Measurements from ENCODE around the gene PILRB.
A peak's percentile ranks its signal among the peaks of the same experiment; 100 is the strongest.
"Not testable (repeated sequence)": the region's sequence is repeated elsewhere in the genome, so short reads cannot be mapped to it uniquely, and the experiment has no call there.

The PILRB gene

DNA sequence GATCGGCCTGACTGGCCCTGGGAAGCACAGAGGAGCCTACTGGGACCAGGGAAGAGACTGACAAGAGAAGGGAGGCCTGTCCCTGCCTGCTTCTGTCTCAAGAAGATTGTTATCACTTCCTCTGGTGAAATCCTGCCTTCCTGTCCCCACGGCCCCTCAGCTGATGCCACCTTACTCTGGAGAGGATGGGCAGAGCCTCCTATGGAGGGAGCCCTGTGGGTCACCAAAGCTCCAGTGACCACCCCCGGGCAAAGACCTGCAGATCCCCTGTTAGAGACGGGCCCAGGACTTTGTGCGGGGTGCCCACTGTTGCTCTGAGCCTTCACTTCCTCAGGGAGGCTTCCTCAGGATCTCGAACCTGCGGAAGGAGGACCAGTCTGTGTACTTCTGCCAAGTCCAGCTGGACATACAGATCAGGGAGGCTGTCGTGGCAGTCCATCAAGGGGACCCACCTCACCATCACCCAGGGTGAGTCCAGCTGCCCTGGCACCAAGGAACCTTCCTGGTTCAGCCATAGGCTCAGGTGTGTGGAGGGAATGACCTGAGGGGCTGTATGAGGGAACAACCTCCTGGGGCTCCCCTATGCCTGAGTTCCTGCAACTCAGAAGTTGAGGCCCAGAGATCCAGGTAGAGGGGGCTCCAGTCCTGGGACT lies 1.4 kb upstream of the PILRB start:
- DNase-seq = no peak

DNA sequence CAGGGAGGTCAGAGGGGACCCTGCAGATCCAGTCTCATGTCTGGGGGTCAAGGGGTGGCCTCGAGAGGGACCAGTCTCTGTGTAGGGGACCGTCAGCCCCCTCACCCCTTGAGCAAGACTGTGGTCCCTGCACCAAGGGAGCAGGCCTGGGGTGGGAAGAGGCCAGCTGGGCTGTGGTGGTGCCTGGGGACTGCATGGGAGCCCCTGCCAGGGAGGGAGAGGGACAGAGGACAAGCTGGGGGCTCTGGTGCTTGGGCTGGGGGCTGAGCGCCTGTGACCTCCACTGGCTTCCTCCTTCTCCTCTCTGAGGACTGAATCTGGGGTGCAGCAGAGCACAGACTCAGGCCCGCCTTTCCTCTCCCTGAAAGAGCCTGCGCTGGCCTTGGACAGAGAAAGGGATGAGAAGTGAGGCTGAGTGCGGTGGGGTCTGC lies 771 bp upstream of the PILRB start:
- DNase-seq = no peak

DNA sequence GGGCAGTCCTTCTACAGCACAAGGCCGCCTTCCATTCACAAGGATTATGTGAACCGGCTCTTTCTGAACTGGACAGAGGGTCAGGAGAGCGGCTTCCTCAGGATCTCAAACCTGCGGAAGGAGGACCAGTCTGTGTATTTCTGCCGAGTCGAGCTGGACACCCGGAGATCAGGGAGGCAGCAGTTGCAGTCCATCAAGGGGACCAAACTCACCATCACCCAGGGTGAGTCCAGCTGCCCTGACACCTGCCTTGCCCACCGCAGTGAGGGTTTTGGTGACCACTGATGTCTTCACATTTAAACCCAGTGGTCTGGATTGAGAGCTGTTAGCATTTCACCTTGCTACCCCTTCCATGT lies 918 bp downstream of the PILRB start:
- no peak for DNase-seq

DNA sequence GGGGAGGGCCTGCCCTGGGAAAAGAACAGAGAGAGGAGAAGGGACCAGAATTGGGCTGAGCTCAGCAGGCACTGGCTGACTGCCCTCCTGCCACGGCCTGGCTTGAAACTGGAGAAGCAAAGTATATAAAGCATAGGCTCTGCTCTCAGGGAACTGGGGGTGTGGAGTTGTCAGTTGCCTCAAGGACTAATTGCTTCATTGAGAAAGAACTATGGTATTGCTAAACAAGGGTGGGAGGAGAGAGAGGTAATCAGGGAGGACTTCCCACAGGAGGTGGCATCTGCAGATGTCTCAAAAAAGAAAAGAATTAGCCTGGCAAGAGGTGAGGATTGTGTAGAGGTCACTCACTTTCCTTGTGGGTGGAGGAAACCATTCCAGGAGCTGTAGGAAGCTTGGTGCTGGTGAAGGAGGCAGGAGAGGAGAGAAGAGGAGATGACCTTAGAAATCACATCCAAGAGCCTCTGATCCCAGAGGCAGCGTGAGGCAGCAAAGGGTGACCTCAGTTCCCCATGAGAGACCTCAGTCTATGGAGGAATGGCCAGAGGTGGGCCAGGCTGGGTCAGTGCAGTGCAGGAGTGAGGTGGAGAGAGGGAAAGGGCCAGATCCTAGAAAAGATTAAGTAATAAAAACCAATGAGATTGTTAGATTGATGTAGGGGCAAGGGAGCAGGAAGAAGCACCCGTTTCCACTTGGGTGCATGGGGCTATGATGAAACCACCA lies 2.4 kb downstream of the PILRB start:
- no peak for DNase-seq

DNA sequence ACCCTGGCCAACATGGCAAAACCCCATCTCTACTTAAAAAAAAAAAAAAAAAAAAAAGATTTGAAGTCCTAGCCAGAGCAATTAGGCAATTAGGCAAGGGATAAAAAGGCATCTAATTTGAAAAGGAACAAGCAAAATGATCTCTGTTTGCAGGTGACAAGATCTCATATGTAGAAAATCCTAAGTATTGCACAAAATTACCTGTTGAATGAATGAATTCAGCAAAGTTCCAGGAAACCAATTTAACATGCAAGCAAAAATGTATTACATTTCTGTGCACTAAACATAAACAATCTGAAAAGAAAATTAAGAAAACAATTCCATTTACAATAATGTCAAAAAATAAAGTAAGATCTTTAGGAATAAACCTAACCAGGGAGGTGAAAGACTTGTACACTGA lies 5.2 kb downstream of the PILRB start:
- DNase-seq = no peak

DNA sequence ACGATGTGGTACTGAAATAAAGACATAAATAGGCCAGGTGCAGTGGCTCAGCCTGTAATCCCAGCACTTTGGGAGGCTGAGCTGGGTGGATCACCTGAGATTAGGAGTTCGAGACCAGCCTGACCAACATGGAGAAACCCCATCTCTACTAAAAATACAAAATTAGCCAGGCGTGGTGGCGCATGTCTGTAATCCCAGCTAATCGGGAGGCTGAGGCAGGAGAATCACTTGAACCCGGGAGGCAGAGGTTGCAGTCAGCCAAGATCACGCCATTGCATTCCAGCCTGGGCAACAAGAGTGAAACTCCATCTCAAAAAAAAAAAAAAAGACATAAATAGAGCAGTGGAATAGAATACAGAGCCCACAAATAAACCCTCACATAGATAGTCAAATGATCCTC lies 5.9 kb downstream of the PILRB start:
- not testable (repeated sequence) for DNase-seq

DNA sequence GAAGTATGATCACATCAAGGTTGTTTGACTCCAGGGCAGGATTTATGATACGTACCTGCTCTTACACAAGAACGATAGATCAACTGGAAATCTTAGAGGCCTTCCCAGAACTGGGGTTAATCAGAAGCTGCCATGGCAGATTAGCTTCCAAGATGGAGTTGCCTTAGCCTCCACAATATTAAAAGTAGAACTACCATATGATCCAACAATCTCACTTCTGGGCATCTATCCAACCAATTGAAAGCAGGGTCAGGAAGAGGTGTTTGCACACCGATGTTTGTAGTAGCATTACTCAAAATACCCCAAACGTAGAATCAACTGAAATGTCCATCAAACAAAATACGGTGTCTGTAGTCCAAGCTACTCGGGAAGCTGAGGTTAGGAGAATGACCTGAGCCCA lies 6.6 kb downstream of the PILRB start:
- DNase-seq = no peak

DNA sequence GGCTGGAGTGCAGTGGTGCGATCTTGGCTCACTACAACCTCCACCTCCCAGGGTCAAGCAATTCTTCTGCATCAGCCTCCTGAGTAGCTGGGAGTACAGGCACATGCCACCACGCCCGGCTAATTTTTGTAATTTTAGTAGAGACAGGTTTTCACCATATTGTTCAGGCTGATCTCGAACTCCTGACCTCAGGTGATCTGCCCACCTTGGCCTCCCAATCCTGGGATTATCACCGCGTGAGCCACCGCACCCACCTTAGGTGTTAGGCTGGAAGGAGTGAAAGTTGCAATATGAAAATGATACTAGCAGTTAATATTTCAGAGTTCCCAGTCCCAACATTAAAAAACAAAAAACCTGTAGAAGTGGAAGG lies 8.1 kb downstream of the PILRB start:
- not testable (repeated sequence) for DNase-seq

DNA sequence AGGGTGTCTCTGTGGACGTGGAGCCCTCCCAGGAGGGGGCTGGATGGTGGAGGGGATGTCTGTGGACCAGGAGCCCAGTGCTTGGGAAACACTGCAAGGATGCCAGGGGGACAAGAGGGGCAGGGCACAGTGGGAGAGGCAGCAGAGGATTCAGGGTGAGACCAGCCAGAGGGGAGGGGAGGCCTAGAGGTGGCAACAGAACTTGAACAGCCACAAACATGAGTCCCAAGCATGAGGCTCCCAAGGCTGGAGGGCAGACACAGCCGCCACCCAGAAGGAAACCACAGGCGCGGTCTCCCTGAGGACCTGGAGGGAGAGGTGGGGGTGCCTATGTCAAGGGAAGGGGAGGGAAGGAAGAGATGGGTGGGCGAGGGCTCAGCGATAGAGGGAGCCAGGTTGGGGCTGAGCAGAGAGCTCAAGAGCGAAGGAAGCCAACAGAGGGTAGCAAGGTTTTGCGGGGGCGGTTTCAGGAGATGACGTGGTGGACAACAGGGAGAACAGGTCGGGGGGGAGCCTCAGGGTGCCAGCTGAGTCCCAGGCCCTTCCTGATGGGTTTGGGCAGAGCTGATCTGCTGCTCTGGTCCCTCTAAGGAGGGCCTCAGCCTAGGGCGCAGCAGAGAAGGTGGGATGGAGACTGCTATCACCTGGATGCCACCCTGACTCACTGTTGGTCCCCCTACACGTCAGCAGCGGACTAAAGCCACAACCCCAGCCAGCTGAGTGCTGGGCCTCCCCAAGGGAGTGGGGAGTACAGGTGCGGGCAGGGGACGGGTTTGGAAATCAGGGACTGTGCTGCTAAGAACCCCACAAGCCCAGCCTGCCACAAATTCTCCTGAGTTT lies 8.7 kb downstream of the PILRB start:
- DNase-seq = no peak

DNA sequence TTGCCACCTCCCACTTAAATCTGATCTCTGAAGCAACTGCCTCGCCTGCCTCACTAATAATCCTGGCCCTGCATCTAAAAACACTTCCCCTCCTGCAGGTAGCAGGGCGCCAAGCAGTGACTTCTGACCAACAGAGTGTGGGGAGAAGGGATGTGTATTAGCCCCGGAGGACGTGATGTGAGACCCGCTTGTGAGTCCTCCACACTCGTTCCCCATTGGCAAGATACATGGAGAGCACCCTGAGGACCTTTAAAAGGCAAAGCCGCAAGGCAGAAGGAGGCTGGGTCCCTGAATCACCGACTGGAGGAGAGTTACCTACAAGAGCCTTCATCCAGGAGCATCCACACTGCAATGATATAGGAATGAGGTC lies 9.3 kb downstream of the PILRB start:
- DNase-seq = no peak

DNA sequence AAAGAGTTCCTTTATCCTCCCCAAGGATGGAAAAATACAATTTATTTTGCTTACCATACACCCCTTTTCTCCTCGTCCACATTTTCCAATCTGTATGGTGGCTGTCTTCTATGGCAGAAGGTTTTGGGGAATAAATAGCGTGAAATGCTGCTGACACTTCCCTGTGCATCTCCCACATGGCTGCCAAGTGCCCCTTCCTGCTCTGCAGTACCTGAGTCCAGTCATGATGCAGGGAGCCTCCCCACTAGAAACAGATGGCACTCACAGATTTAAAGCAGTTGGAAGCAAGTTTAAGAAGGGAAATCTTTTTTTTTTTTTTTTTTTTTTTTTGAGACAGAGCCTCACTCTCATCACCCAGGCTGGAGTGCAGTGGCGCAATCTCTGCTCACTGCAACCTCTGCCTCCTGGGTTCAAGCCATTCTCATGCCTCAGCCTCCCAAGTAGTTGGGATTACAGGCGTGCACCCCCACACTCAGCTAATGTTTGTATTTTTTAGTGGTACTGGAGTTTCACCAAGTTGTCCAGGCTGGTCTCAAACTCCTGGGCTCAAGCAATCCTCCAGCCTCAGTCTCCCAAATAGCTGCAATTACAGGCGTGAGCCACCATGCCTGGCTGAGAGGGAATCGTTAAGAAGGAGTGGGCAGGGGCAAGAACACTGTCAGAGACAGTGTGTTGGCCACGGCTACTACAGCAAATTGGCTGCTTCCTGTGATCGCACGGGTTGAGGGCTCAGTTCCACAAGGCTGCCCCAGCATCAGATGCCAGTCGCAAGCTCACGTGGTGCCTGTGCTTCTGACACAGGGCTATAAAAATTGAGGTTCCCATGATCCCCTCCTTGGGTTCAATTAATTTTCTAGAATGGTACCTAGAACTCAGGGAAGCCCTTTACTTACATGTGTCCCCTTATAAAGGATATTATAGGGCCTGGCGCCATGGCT lies 10.0 kb downstream of the PILRB start:
- peak; percentile 66 for DNase-seq

DNA sequence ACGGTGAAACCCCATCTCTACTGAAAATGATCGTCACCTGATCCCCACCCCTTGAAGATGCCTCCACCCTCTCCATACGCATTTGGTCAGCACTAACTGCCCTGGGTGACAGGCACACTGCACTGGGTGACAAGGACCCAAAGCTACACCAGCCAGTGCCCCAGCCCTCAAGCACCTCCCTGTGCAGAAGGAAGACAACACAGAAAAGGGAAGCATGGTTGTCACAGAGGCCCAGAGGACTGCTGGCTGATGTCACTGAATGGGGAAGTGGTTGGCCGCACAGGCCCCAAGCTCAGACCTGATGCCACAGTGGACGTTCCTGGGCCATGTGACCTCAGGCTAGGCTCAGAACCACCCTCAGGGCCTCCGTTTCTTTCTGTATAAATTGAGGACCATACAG lies 11.2 kb downstream of the PILRB start:
- DNase-seq = peak; percentile 89

DNA sequence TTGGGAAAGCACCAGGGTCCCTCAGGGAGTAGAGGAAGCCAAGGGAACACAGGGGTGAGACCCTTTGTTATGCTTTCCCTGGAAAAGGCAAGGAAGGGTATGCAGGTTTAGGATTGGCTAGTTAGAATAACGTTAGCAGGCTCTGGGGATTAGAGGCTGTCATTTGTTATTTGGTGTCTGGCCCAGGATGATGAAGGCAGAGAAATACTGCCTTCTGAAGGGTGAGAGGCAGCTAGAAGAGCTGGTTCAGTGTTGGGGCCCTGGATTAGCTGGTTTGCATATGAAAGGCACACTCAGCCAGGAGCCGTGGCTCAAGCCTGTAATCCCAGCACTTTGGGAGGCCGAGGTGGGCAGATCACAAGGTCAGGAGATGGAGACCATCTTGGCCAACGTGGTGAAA lies 12.4 kb downstream of the PILRB start:
- DNase-seq = no peak

DNA sequence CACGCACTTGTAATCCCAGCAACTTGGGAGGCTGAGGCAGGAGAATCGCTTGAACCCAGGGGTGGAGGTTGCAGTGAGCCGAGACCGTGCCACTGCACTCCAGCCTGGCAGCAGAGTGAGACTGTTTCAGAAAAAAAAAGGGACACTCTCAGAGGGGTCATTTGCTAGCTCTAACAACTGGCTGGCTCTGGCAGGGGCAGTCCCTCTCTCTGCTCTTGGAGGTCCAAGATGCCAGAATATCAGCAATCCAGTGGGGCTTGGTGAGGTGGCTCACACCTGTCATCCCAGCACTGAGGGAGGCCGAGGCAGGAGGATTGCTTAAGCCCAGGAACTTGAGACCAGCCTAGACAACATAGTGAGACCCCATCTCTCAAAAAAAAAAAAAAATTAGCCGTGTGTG lies 12.8 kb downstream of the PILRB start:
- no peak for DNase-seq

DNA sequence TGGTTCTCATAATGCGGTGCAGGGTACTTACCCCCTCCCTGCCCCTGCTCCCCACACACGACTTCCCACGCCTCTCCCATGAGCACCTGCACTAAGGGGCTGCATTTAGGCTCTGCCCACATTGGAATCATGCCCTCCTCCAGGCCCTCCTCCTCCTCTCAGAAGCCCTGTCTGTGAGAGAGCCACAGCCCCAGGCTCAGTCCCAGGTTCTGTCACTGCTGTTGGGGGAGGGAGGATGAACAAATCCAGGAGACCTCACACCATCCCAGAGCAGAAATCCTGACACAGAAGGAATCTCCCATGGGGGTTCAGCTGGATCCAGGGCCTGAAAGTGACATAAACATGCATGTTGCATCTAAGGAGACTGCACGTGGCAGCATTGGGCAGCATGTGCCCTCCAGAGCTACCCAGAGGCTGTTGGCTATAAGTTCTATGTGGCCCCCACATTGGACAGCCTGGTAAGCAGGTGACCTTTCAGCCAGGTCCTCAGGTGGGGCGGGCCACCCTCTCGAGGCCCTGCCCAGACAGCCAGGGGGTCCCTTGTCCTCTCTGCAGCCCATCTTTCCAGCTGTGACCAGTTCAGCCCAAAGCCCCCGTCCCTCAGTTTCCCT lies 13.7 kb downstream of the PILRB start:
- DNase-seq = no peak

DNA sequence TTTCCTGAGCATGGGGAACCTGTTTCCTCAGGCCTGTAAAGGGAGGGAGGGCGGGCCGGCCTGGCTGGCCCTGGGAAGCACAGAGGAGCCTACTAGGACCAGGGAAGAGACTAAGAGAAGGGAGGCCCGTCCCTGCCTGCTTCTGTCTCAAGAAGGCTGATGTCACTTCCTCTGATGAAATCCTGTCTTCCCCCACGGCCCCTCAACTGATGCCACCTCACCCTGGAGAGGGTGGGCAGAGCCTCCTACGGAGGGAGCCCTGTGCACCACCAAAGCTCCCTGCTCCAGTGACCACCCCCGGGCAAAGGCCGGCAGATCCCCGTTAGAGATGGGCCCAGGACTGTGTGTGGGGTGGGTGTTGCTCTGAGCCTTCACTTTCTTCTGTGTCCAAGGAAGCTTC lies 14.3 kb downstream of the PILRB start:
- peak; percentile 70 for DNase-seq

DNA sequence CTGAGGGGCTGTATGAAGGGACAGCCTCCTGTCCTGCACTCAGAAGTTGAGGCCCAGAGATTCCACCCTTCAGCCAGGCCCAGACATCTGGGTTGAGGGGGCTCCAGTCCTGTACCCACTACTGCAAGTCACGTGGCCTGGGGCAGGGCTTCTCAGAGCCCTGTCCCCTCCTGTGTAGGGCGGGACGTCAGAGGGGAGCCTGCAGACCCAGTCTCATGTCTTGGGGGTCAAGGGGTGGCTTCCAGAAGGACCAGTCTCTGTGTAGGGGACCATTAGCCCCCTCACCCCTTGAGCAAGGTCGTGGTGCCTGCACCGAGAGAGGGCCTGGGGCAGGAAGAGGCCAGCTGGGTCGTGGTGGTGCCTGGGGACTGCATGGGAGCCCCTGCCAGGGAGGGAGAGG lies 14.8 kb downstream of the PILRB start:
- no peak for DNase-seq

DNA sequence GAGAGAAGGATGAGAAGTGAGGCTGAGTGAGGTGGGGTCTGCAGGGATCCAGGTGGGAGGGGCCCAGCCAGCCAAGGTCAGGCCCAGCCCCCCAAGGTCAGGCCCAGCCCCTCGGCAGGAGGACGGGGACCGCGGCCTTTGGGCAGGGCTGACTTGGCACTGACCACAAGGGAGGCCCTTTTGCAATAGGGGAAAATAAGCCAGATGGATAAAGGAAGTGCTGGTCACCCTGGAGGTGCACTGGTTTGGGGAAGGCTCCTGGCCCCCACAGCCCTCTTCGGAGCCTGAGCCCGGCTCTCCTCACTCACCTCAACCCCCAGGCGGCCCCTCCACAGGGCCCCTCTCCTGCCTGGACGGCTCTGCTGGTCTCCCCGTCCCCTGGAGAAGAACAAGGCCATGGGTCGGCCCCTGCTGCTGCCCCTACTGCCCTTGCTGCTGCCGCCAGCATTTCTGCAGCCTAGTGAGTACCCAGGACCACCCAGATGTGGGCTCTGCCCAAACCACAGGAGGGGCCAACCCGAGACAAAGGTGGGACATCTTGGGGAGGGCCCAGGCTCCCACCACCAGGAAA lies 15.4 kb downstream of the PILRB start, which contains the start of gene PILRA:
Gene PILRA, plus strand, starts transcription at position 227 of the 571 bp plus-strand sequence. Its CDS starts 170 bp downstream, at position 397.
- peak; percentile 53 for DNase-seq

DNA sequence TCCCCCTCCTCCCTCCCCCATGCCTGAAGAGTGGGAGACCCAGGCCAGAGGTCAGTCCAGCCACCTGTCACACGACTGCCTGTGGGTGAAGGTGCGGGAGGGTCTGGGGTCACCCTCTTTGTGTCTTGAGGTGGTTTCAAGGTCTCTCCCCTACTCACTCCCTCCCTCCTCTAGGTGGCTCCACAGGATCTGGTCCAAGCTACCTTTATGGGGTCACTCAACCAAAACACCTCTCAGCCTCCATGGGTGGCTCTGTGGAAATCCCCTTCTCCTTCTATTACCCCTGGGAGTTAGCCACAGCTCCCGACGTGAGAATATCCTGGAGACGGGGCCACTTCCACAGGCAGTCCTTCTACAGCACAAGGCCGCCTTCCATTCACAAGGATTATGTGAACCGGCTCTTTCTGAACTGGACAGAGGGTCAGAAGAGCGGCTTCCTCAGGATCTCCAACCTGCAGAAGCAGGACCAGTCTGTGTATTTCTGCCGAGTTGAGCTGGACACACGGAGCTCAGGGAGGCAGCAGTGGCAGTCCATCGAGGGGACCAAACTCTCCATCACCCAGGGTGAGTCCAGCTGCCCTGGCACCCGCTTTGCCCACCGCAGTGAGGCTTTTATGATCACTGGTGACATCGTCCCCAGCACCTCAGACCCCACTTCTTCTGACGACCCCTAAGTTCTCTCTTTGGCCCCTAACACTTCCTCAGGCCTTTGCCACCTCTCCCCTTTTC lies 16.1 kb downstream of the PILRB start:
- DNase-seq = not testable (repeated sequence)

DNA sequence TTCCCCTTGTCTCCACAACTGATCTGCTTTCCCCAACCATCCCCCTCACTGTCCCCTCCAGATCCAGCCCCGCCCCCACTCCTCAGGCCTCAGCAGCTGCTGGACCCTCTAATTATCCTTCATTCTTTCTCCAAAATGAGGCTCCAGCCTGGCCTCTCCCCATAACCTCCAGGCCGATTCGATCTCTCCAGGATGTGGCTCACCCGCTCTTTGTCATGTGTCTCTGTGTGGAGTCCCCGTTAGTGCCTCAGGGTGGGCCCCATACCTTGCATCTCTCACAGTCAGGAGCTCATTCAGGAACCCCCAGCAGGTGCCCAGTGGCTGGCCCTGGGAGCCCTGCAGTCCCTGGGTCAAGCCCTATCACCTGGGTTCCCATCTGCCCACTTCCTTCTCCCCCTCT lies 16.7 kb downstream of the PILRB start:
- DNase-seq = no peak

DNA sequence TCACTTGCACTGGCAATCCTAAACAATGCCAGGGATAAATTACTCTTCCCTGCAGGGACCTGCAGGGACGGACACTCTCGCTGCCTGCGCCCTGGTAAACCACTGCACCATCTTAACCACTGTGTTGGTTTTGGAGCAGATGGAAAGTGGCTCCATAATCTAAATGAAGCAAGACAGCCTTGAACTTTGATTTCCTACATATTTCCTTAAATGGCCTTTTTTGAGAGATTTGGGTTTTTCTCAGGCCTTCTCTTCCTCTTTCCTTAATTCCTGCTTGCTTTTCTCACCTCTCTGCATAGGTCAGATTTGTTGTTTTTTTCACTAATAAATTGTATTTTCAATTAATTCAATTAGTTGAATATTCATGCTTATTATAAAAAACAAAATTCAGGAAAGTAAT lies 18.1 kb downstream of the PILRB start:
- DNase-seq = no peak

Data from CD4-positive, alpha-beta T cell treated with Interferon gamma for 1 hour (primary cell).